Endothelial cell of umbilical vein (primary cell): ENCODE results near the gene GOLGA8S. TPM values are rescaled to one million over a fixed set of nuclear protein-coding genes. Genes with fewer than 3 reads are reported as not detected.

Experiments
- polyA plus RNA-seq, 4 experiments: library from polyadenylated mRNA; depleted of rRNA in 3 of 4; stranded (reverse) in 3 of 4; unstranded in 1 of 4; fragments of >200 nt; gene quantifications; 2 replicates each; pipeline versions ENCODE4 v1.2.1 to v1.2.3, GENCODE V29; 2011 to 2012; ENCODE audit warnings: missing spikeins in 1 of 4
- small RNA-seq: library from RNA; depleted of rRNA; stranded (forward); fragments of <200 nt; gene quantifications from one replicate; pipeline ENCODE3, GENCODE V24; 2012; ENCODE audit warnings: low replicate concordance, low read depth; ENCODE audit not compliant: insufficient read depth, insufficient read length
- total RNA-seq: library from RNA; stranded (reverse); gene quantifications from 2 replicates; pipeline ENCODE4 v1.2.3, GENCODE V29; 2021

GOLGA8S gene
- total and polyA plus RNA-seq, 2 donors (not counting 3 experiments of a cell fraction or from before 2014, with no cell fraction given), result 0.04 to 0.55 TPM

Small RNAs within 50 kb of the gene (small RNA-seq; reads per million reads assigned to genes)
- gene RN7SL536P, result not detected

Other genes with a start within 250 kb of the GOLGA8S start
- gene GOLGA6L1, start 217.9 kb upstream of the GOLGA8S start, total RNA-seq, result not detected in 2 replicates
- gene GOLGA6L1, start 217.9 kb upstream of the GOLGA8S start, polyA plus RNA-seq, result not detected in 2 replicates
- not detected in 2 replicates for gene GOLGA6L26, start 20.6 kb upstream of the GOLGA8S start, total RNA-seq
- not detected in 2 replicates for gene GOLGA6L26, start 20.6 kb upstream of the GOLGA8S start, polyA plus RNA-seq
- not detected in 2 replicates for gene GOLGA6L2, start 92.5 kb downstream of the GOLGA8S start, total RNA-seq
- gene GOLGA6L2, start 92.5 kb downstream of the GOLGA8S start, polyA plus RNA-seq, result not detected in 2 replicates
- 0.18 TPM in 2 replicates for gene MKRN3, start 210.9 kb downstream of the GOLGA8S start, total RNA-seq
- gene MKRN3, start 210.9 kb downstream of the GOLGA8S start, polyA plus RNA-seq, result 0.16 and 0.40 TPM in 2 replicates